Measurements from ENCODE around the gene SLC22A17. TPM values are rescaled to one million over a fixed set of nuclear protein-coding genes. Genes with fewer than 3 reads are reported as not detected.
"Not testable (repeated sequence)": the region's sequence is repeated elsewhere in the genome, so short reads cannot be mapped to it uniquely, and the experiment has no call there.

Gene SLC22A17
- total RNA-seq, 6 experiments from 2014 or later, result 1.5 to 2.7 (median 2.1) TPM

- Histone ChIP-seq H3K4me1 (no peaks in the 10 kb centered on the region), H3K36me3 (no peaks in the 10 kb centered on the region), H3K27me3 (no peaks in the 10 kb centered on the region), H3K4me3 (no peak overlapping the region), H3K27ac (no peak overlapping the region), H3K9me3 (no peaks in the 10 kb centered on the region)
- no peak for DNase-seq
- no peak for ATAC-seq
- intact Hi-C loops (cut with DNase I), result loop anchor here in 1 of 2 donors (10.0 kb wide), 1 partner anchor 265 kb away; no protein-coding TSS in a partner anchor
- 53% methylated on average over 11 of the region's 12 CpGs for WGBS (ENCODE audit: insufficient coverage, low coverage, low lambda C conversion rate, missing lambda C conversion rate)
- TF ChIP-seq CTCF (IDR thresholded peaks at IDR 0.05), result no peak
- TF ChIP-seq POLR2A (IDR thresholded peaks at IDR 0.05), result no peak
Observed at GRCh38 chr14:23389396-23389795, 36.7 kb upstream of the SLC22A17 start.

GRCh38 chr14:23388996-23389395 is 36.3 kb upstream of the SLC22A17 start:
- Histone ChIP-seq H3K4me3 (no peak overlapping the region), H3K9me3 (no peaks in the 10 kb centered on the region), H3K27me3 (no peaks in the 10 kb centered on the region), H3K36me3 (no peaks in the 10 kb centered on the region), H3K27ac (no peak overlapping the region), H3K4me1 (no peaks in the 10 kb centered on the region)
- intact Hi-C loops (cut with DNase I), result loop anchor here in 1 of 2 donors (10.0 kb wide), 1 partner anchor 264 kb away; no protein-coding TSS in a partner anchor
- no peak for TF ChIP-seq CTCF (IDR thresholded peaks at IDR 0.05)
- TF ChIP-seq POLR2A (IDR thresholded peaks at IDR 0.05), result no peak
- 93% methylated on average over 2 of the region's 8 CpGs for WGBS (ENCODE audit: insufficient coverage, low coverage, low lambda C conversion rate, missing lambda C conversion rate)
- ATAC-seq (no peak), DNase-seq (no peak)

GRCh38 chr14:23387916-23388882 is 35.5 kb upstream of the SLC22A17 start:
- no peak for DNase-seq
- Histone ChIP-seq H3K4me3 (no peak overlapping the region), H3K4me1 (no peaks in the 10 kb centered on the region), H3K9me3 (no peaks in the 10 kb centered on the region), H3K36me3 (no peaks in the 10 kb centered on the region), H3K27ac (no peak overlapping the region), H3K27me3 (no peaks in the 10 kb centered on the region)
- intact Hi-C loops (cut with DNase I), result loop anchor here in 1 of 2 donors (10.0 kb wide), 1 partner anchor 263 kb away; no protein-coding TSS in a partner anchor
- TF ChIP-seq POLR2A (IDR thresholded peaks at IDR 0.05) (no peak), CTCF (IDR thresholded peaks at IDR 0.05) (no peak)
- 48% methylated on average over 10 of the region's 26 CpGs for WGBS (ENCODE audit: insufficient coverage, low coverage, low lambda C conversion rate, missing lambda C conversion rate)
- no peak for ATAC-seq

- WGBS (ENCODE audit: insufficient coverage, low coverage, low lambda C conversion rate, missing lambda C conversion rate), result 57% methylated on average over 1 of the region's 1 CpG
Observed at GRCh38 chr14:23386999-23387398, 34.3 kb upstream of the SLC22A17 start.

GRCh38 chr14:23386266-23386657 is 33.6 kb upstream of the SLC22A17 start:
- intact Hi-C loops (cut with DNase I), result loop anchor here in 1 of 2 donors (10.0 kb wide), 1 partner anchor 261 kb away; no protein-coding TSS in a partner anchor
- WGBS (ENCODE audit: insufficient coverage, low coverage, low lambda C conversion rate, missing lambda C conversion rate), result 72% methylated on average over 7 of the region's 17 CpGs
- DNase-seq, result not testable (repeated sequence)

More at GRCh38 chr14:23386999-23387398, 34.3 kb upstream of the SLC22A17 start:
- H3K9me3 ChIP-seq, result no peaks in the 10 kb centered on the region
- TF ChIP-seq POLR2A (IDR thresholded peaks at IDR 0.05) (no peak), CTCF (IDR thresholded peaks at IDR 0.05) (no peak)
- no peak overlapping the region for H3K27ac ChIP-seq
- no peaks in the 10 kb centered on the region for H3K4me1 ChIP-seq
- DNase-seq (no peak), ATAC-seq (no peak)
- intact Hi-C loops (cut with DNase I), result loop anchor here in 1 of 2 donors (10.0 kb wide), 1 partner anchor 262 kb away; no protein-coding TSS in a partner anchor
- H3K4me3 ChIP-seq, result no peak overlapping the region
- H3K36me3 ChIP-seq, result no peaks in the 10 kb centered on the region
- no peaks in the 10 kb centered on the region for H3K27me3 ChIP-seq

More at GRCh38 chr14:23386266-23386657, 33.6 kb upstream of the SLC22A17 start:
- not testable (repeated sequence) for H3K27me3 ChIP-seq, H3K36me3 ChIP-seq, H3K9me3 ChIP-seq, H3K4me1 ChIP-seq, ATAC-seq, H3K27ac ChIP-seq, H3K4me3 ChIP-seq

All from right lobe of liver (tissue), 6 donors.